ENCODE results near the gene KNCN. TPM values are rescaled to one million over a fixed set of nuclear protein-coding genes. Genes with fewer than 3 reads are reported as not detected.

KNCN gene
- total and polyA plus RNA-seq, 2 donors (not counting 1 experiment from before 2014, with no cell fraction given) = not detected

DNA sequence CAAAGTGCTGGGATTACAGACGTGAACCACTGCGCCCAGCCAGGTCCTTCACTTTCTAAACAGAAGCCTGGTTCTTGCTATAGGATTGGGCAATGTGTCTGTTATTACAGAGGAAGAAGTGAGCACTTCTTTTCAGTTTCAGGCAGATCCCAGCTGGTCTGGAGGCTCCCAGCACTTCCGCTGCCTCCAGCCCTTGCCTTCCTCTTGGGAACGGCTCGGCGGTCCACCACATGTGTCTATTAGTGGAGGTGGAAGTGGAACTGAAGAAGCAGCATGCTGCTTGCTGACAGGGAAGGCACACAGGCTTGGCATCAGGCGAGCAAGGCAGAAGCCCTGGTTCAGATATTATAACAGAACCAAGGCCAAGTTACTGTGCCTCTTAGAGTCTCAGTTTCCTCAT lies 35.6 kb upstream of the KNCN start:
- intact Hi-C loops (cut with micrococcal nuclease) = no loop called here
- no peak overlapping the region for H3K4me2 ChIP-seq (replicated peaks; ENCODE audit: low read depth, low read length, poor library complexity, severe bottlenecking)
- H4K20me1 ChIP-seq (ENCODE audit: control insufficient read depth, insufficient read depth, low read length, poor library complexity, severe bottlenecking) = no peaks in the 10 kb centered on the region
- H3K4me3 ChIP-seq (ENCODE audit: control extremely low read depth in 1 of 5, extremely low read depth in 1 of 5, insufficient read depth in 1 of 5, low read depth in 2 of 5, low read length in 4 of 5) = no peak overlapping the region
- H3K27ac ChIP-seq (ENCODE audit: low read length in 2 of 2) = no peak overlapping the region
- no peaks in the 10 kb centered on the region for H3K79me2 ChIP-seq (ENCODE audit: control insufficient read depth, insufficient read depth, low read length)
- H3K9me3 ChIP-seq (ENCODE audit: control extremely low read depth in 1 of 3, control insufficient read depth in 2 of 3, insufficient read depth in 1 of 3, low read length in 2 of 3) = no peaks in the 10 kb centered on the region
- POLR2A ChIA-PET = no interaction called here
- DNase-seq = no peak
- H2AFZ ChIP-seq (ENCODE audit: insufficient read depth, low read depth, low read length, poor library complexity, severe bottlenecking) = no peak overlapping the region
- H3K9ac ChIP-seq (ENCODE audit: low read length) = no peak overlapping the region
- Mint-ChIP-seq H3K9me3 (ENCODE audit: insufficient read depth) (no peaks in the 10 kb centered on the region), H3K27ac (no peak overlapping the region), H3K4me3 (no peak overlapping the region), H3K4me1 (no peaks in the 10 kb centered on the region), H3K27me3 (no peaks in the 10 kb centered on the region)
- no peaks in the 10 kb centered on the region for H3K4me1 ChIP-seq (ENCODE audit: control insufficient read depth in 2 of 2, insufficient read depth in 2 of 2, low read length in 2 of 2)
- H3K27me3 ChIP-seq (replicated peaks in 1 of 4; ENCODE audit: control extremely low read depth in 1 of 4, control insufficient read depth in 3 of 4, insufficient read depth in 4 of 4, low read length in 3 of 4) = no peaks in the 10 kb centered on the region
- H3K36me3 ChIP-seq (replicated peaks in 1 of 2; ENCODE audit: control extremely low read depth in 1 of 2, control insufficient read depth in 1 of 2, extremely low read depth in 1 of 2, insufficient read depth in 2 of 2, low read length in 1 of 2) = peaks cover 0 to 60% of the 10 kb centered on the region in 2 experiments
- ATAC-seq (ENCODE audit: low read depth) = no peak
- 99% methylated on average over 7 of the region's 7 CpGs for whole genome bisulfite sequencing (ENCODE audit: insufficient coverage)
- TF ChIP-seq EZH2 (IDR thresholded peaks at IDR 0.05; ENCODE audit: borderline replicate concordance, insufficient read depth, low read depth, low read length, poor library complexity, severe bottlenecking) = no peak
- TF ChIP-seq, protein P1, sequence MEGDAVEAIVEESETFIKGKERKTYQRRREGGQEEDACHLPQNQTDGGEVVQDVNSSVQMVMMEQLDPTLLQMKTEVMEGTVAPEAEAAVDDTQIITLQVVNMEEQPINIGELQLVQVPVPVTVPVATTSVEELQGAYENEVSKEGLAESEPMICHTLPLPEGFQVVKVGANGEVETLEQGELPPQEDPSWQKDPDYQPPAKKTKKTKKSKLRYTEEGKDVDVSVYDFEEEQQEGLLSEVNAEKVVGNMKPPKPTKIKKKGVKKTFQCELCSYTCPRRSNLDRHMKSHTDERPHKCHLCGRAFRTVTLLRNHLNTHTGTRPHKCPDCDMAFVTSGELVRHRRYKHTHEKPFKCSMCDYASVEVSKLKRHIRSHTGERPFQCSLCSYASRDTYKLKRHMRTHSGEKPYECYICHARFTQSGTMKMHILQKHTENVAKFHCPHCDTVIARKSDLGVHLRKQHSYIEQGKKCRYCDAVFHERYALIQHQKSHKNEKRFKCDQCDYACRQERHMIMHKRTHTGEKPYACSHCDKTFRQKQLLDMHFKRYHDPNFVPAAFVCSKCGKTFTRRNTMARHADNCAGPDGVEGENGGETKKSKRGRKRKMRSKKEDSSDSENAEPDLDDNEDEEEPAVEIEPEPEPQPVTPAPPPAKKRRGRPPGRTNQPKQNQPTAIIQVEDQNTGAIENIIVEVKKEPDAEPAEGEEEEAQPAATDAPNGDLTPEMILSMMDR (IDR thresholded peaks at IDR 0.05) = no peak
- CTCF ChIA-PET = no interaction called here

DNA sequence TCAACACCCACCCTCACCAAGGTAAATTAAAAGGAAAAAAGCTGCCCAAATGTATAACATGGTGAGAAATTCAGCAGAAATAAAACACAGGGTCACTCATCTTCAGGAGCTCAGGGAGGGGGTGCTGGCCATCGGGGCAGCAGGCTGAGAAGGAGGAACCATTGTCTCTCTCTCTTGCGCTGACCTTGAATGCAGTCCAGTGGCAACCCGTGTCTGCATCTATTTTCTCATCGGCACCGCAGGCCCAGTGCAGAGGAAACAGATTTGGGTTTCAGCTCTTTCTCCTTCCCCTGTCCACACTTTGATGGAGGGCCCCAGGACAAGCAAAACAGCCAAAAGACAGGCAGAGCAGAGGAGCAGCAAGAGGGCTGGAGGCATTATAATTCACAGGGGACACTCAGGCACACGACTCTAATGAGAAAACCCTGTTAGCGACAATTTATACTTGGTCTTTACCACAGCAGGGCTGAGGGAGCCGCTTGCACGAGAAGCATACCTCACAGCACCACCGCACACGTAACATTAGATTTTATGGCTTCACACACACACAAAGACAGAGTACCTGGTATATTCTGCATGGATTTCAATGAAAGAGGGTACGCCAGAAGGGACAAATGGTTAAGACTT lies 34.0 kb upstream of the KNCN start:
- no peak overlapping the region for H3K4me2 ChIP-seq (replicated peaks; ENCODE audit: low read depth, low read length, poor library complexity, severe bottlenecking)
- Mint-ChIP-seq H3K4me3 (no peak overlapping the region), H3K27ac (no peak overlapping the region), H3K4me1 (peaks cover 2% of the 10 kb centered on the region), H3K9me3 (ENCODE audit: insufficient read depth) (no peaks in the 10 kb centered on the region), H3K27me3 (no peaks in the 10 kb centered on the region)
- no peaks in the 10 kb centered on the region for H3K4me1 ChIP-seq (ENCODE audit: control insufficient read depth in 2 of 2, insufficient read depth in 2 of 2, low read length in 2 of 2)
- ATAC-seq (ENCODE audit: low read depth) (no peak), DNase-seq (no peak)
- intact Hi-C loops (cut with micrococcal nuclease) = no loop called here
- H4K20me1 ChIP-seq (ENCODE audit: control insufficient read depth, insufficient read depth, low read length, poor library complexity, severe bottlenecking) = no peaks in the 10 kb centered on the region
- H3K79me2 ChIP-seq (ENCODE audit: control insufficient read depth, insufficient read depth, low read length) = no peaks in the 10 kb centered on the region
- peaks cover 0 to 47% of the 10 kb centered on the region in 2 experiments for H3K36me3 ChIP-seq (replicated peaks in 1 of 2; ENCODE audit: control extremely low read depth in 1 of 2, control insufficient read depth in 1 of 2, extremely low read depth in 1 of 2, insufficient read depth in 2 of 2, low read length in 1 of 2)
- ChIA-PET POLR2A (no interaction called here), CTCF (no interaction called here)
- WGBS (ENCODE audit: insufficient coverage) = 91% methylated on average over 7 of the region's 12 CpGs
- H3K9me3 ChIP-seq (ENCODE audit: control extremely low read depth in 1 of 3, control insufficient read depth in 2 of 3, insufficient read depth in 1 of 3, low read length in 2 of 3) = no peaks in the 10 kb centered on the region
- H3K9ac ChIP-seq (ENCODE audit: low read length) = no peak overlapping the region
- H3K27ac ChIP-seq (ENCODE audit: low read length in 2 of 2) = no peak overlapping the region
- TF ChIP-seq, protein P1 (IDR thresholded peaks at IDR 0.05) = no peak
- no peak for TF ChIP-seq EZH2 (IDR thresholded peaks at IDR 0.05; ENCODE audit: borderline replicate concordance, insufficient read depth, low read depth, low read length, poor library complexity, severe bottlenecking)
- H3K27me3 ChIP-seq (replicated peaks in 1 of 4; ENCODE audit: control extremely low read depth in 1 of 4, control insufficient read depth in 3 of 4, insufficient read depth in 4 of 4, low read length in 3 of 4) = no peaks in the 10 kb centered on the region
- no peak overlapping the region for H2AFZ ChIP-seq (ENCODE audit: insufficient read depth, low read depth, low read length, poor library complexity, severe bottlenecking)
- no peak overlapping the region for H3K4me3 ChIP-seq (ENCODE audit: control extremely low read depth in 1 of 5, extremely low read depth in 1 of 5, insufficient read depth in 1 of 5, low read depth in 2 of 5, low read length in 4 of 5)
